Thymus (tissue), 11 donors: ENCODE data around the gene ERICH4. TPM values are rescaled to one million over a fixed set of nuclear protein-coding genes. Genes with fewer than 3 reads are reported as not detected.

Experiments
- DNase-seq, 9 donors: peaks; one replicate each; pipeline ENCODE4 v3.0.0-alpha.2; 2013; ENCODE audit warnings: low spot score in 9 of 9, low read depth in 6 of 9, missing footprints in 1 of 9
- H3K27ac ChIP-seq, 2 donors: one replicate each; pipeline ENCODE4 v1.5.1; 2013; ENCODE audit warnings: control low read depth in 1 of 2, low read depth in 1 of 2, low read length in 1 of 2, mild to moderate bottlenecking in 1 of 2, moderate library complexity in 1 of 2
- H3K27me3 ChIP-seq, 2 donors: one replicate each; pipeline ENCODE4 v1.5.1; 2013; ENCODE audit warnings: low read length in 1 of 2; ENCODE audit not compliant: control insufficient read depth in 2 of 2, insufficient read depth in 1 of 2
- H3K36me3 ChIP-seq, 2 donors: one replicate each; pipeline ENCODE4 v1.5.1; 2013; ENCODE audit warnings: low read length in 1 of 2, mild to moderate bottlenecking in 1 of 2, moderate library complexity in 1 of 2; ENCODE audit not compliant: control insufficient read depth in 2 of 2, insufficient read depth in 2 of 2
- H3K4me1 ChIP-seq, 2 donors: one replicate each; pipeline ENCODE4 v1.5.1; 2013; ENCODE audit warnings: low read length in 2 of 2; ENCODE audit not compliant: control insufficient read depth in 2 of 2, insufficient read depth in 2 of 2
- H3K4me3 ChIP-seq, 2 donors: one replicate each; pipeline ENCODE4 v1.5.1; 2013; ENCODE audit warnings: low read length in 2 of 2, control low read depth in 1 of 2, mild to moderate bottlenecking in 1 of 2
- H3K9me3 ChIP-seq, 2 donors: one replicate each; pipeline ENCODE4 v1.5.1; 2013; ENCODE audit warnings: low read length in 1 of 2, mild to moderate bottlenecking in 1 of 2; ENCODE audit not compliant: control insufficient read depth in 2 of 2, insufficient read depth in 1 of 2
- WGBS: extraction: QIAGEN DNeasy Blood & Tissue Kit; methylation state at CpG from one replicate; pipeline ENCODE4 v1.1.7; 2013; 5-methylcytosine and 5-hydroxymethylcytosine counted together
- polyA plus RNA-seq: library from polyadenylated mRNA; stranded (reverse); fragments of 200-250 nt; gene quantifications from one replicate; pipeline ENCODE4 v1.2.3, GENCODE V29; 2013
- total RNA-seq: library from RNA; stranded (reverse); fragments of 120-200 nt; gene quantifications from one replicate; pipeline ENCODE4 v1.2.4, GENCODE V29; 2013
- donor health status: healthy.

The ERICH4 gene
- total and polyA plus RNA-seq, 2 donors, result 0.05 TPM; not detected in 1

DNA sequence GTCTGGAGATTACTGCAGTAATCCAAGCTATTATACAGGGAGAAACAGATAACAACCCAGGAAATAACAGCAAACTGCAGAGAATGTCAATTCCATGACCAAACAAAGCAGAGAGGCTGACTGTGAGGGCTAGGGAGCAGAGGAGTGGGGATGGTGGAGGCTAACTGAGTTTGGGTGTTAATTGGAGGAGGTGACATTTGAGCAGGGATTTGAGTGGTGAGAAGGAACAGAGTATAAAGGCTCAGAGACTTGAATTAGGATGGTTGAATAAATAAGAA is 6.3 kb upstream of the ERICH4 start:
- no peak for DNase-seq
- no peaks in the 10 kb centered on the region for H3K27me3 ChIP-seq
- no peak overlapping the region for H3K4me3 ChIP-seq
- no peaks in the 10 kb centered on the region for H3K9me3 ChIP-seq
- peaks cover 18 to 33% of the 10 kb centered on the region in 2 donors for H3K36me3 ChIP-seq
- no peak overlapping the region for H3K27ac ChIP-seq
- peaks cover 4 to 13% of the 10 kb centered on the region in 2 donors for H3K4me1 ChIP-seq

DNA sequence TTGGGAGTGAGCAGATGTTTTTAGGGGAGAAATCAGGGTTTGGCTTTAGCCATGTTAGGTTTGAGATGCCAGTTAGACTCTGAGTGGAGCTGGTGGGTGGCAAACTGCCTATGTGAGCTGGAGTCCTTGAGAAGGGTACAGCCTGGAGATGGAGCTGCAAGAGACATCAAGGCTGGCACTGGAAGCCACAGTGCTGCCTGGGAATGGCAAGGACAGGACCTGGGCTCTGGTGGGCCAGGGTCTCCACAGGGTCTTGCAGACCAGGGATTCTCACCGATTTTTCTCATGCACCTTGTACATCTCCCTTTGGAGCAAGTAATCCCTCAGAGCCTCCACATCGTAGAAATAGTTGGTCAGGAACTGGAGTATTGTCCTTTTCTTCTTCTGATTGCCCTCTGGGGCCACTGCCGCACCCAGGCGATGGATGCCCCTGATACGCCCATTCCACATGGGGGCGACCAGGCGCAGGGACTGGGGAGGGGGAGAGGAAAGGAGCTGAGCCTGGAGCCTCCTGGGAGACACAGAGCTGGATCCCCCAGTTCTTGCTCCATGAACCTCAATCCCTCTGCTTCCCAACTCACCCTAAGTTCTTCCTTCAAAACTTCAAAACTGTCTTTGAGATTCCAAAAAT is 4.9 kb upstream of the ERICH4 start:
- Histone ChIP-seq H3K27ac (no peak overlapping the region), H3K36me3 (peaks cover 4 to 18% of the 10 kb centered on the region in 2 donors), H3K9me3 (no peaks in the 10 kb centered on the region), H3K27me3 (no peaks in the 10 kb centered on the region), H3K4me3 (no peak overlapping the region), H3K4me1 (peaks cover 4 to 13% of the 10 kb centered on the region in 2 donors)
- 97% methylated on average over 7 of the region's 7 CpGs for WGBS
- DNase-seq, result no peak

DNA sequence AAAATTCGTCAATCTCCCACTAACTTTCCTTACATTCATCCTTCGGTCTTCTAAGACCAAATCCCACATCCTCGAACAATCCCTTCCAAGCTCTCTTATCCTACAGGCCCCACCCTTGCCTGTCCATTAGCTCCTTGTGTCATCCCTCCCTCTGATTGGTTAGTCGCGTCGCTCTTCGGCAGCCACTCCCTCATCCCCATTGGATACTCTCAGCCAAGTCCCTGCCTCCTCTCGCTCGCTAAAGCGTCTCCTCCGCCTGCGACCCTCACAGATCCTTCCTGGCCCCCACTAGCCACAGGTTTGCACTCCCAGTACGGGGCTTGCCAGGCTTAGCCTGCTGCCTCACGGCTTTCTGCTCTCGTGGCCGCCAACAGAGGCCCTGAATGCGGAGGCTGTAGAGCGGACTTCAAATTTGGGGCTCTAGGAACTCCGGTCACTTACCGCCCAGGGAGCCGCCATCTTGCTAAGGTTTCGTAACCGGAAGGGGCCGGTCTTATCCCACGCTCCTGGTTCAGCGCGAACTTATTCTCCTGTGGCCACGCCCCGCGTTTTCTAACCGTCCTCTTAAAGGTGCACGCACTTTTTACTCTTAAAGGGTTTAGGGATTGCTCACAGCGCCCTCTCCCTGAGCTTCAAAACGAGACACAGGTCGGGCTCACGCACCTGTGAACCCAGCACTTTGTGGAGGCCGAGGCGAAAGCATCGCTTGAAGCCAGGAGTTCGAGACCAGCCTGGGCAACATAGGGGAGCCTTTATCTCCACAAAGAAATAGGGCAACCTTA is 3.3 kb upstream of the ERICH4 start, which contains the start of gene DMAC2:
TSS of gene DMAC2 (minus strand) at position 472 of the 782 bp plus-strand sequence. CDS start at position 459, 13 bp downstream.
- WGBS, result under 1% methylated on average over 40 of the region's 40 CpGs
- peaks cover 4 to 13% of the 10 kb centered on the region in 2 donors for H3K4me1 ChIP-seq
- no peaks in the 10 kb centered on the region for H3K9me3 ChIP-seq
- H3K27me3 ChIP-seq, result no peaks in the 10 kb centered on the region
- peak; percentile 87 to 99 (median 96) for DNase-seq
- H3K4me3 ChIP-seq, result peak within 1 kb of the TSS; percentile 75 to 93
- H3K36me3 ChIP-seq, result peaks cover 0 to 13% of the 10 kb centered on the region in 2 donors
- H3K27ac ChIP-seq, result peak within 1 kb of the TSS; percentile 93 to 95

- Histone ChIP-seq H3K9me3 (no peaks in the 10 kb centered on the region), H3K36me3 (peaks cover 0 to 9% of the 10 kb centered on the region in 2 donors), H3K27me3 (no peaks in the 10 kb centered on the region), H3K4me3 (no peak overlapping the region), H3K27ac (no peak overlapping the region), H3K4me1 (peaks cover 4 to 13% of the 10 kb centered on the region in 2 donors)
- DNase-seq, result no peak
- 97% methylated on average over 15 of the region's 15 CpGs for WGBS
Observed at GRCh38 chr19:41441321-41441945, 1.5 kb upstream of the ERICH4 start.

- Histone ChIP-seq H3K4me3 (no peak overlapping the region), H3K4me1 (peaks cover 1 to 10% of the 10 kb centered on the region in 2 donors), H3K36me3 (no peaks in the 10 kb centered on the region), H3K9me3 (no peaks in the 10 kb centered on the region), H3K27ac (no peak overlapping the region), H3K27me3 (peaks cover 0 to 16% of the 10 kb centered on the region in 2 donors)
- DNase-seq, result no peak
- 85% methylated on average over 6 of the region's 6 CpGs for WGBS
Observed at GRCh38 chr19:41443813-41444455, 978 bp downstream of the ERICH4 start.

DNA sequence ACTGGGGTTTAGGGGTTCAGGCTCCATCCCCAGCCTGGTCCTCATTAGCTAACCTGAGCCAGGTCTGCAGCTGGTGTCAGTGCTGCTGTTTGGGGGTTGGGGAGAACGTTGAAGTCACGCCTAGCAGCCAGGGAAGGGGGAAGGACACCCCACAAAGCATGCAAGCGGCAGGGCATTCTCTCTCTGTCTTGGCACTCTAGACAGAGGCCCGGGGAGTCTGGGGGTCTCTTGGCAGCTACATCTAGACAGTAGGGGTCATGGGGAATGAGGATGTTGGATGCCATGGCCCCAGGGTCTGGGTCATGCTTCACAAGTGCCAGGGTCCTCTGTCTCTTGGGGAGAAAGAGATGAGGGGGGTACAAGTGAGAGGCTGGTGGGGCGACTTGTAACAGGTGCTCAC is 2.6 kb downstream of the ERICH4 start:
- peaks cover 0 to 4% of the 10 kb centered on the region in 2 donors for H3K4me1 ChIP-seq
- H3K27me3 ChIP-seq, result peaks cover 0 to 21% of the 10 kb centered on the region in 2 donors
- H3K36me3 ChIP-seq, result no peaks in the 10 kb centered on the region
- DNase-seq, result no peak
- WGBS, result 84% methylated on average over 5 of the region's 5 CpGs
- no peaks in the 10 kb centered on the region for H3K9me3 ChIP-seq
- H3K27ac ChIP-seq, result no peak overlapping the region
- no peak overlapping the region for H3K4me3 ChIP-seq

- Histone ChIP-seq H3K27ac (no peak overlapping the region), H3K4me3 (no peak overlapping the region), H3K27me3 (peaks cover 0 to 21% of the 10 kb centered on the region in 2 donors), H3K4me1 (peaks cover 0 to 4% of the 10 kb centered on the region in 2 donors), H3K36me3 (no peaks in the 10 kb centered on the region), H3K9me3 (no peaks in the 10 kb centered on the region)
- no peak for DNase-seq
- 70% methylated on average over 12 of the region's 12 CpGs for WGBS
Observed at GRCh38 chr19:41447732-41448332, 4.9 kb downstream of the ERICH4 start.

GRCh38 chr19:41449079-41449864 is 6.3 kb downstream of the ERICH4 start:
- Histone ChIP-seq H3K27me3 (peaks cover 0 to 21% of the 10 kb centered on the region in 2 donors), H3K36me3 (no peaks in the 10 kb centered on the region), H3K4me3 (no peak overlapping the region), H3K4me1 (peaks cover 0 to 4% of the 10 kb centered on the region in 2 donors), H3K9me3 (no peaks in the 10 kb centered on the region), H3K27ac (no peak overlapping the region)
- WGBS, result 8% methylated on average over 22 of the region's 22 CpGs
- peak in 3 of 9 donors; percentile 40 to 57 (median 56) for DNase-seq
